ENCODE data around the gene APBA3. TPM values are rescaled to one million over a fixed set of nuclear protein-coding genes. Genes with fewer than 3 reads are reported as not detected.

Gene APBA3
- total RNA-seq, 2 donors from 2014 or later: 20.0 to 35.6 TPM

GRCh38 chr19:3708207-3708931, 53.1 kb downstream of the APBA3 start, which contains the start of gene TJP3:
Gene TJP3, plus strand, starts transcription at chr19:3708384. Its CDS starts 20,049 bp downstream, at chr19:3728433.
- WGBS, 2 donors: 4 to 16% methylated on average over 12 to 24 of the region's 24 CpGs
- TF ChIP-seq POLR2A (IDR thresholded peaks at IDR 0.05) (peak in 2 of 3 donors; percentile 56 to 69), CTCF (IDR thresholded peaks at IDR 0.05) (no peak)
- H3K9me3 ChIP-seq: no peaks in the 10 kb centered on the region
- no peaks in the 10 kb centered on the region for H3K36me3 ChIP-seq (replicated peaks in 1 of 2; ENCODE audit: insufficient read depth in 1 of 2, low read depth in 2 of 2)
- H3K27me3 ChIP-seq: no peaks in the 10 kb centered on the region
- H3K4me1 ChIP-seq: peaks cover 42% of the 10 kb centered on the region
- H3K27ac ChIP-seq: peak within 1 kb of the TSS; percentile 75 to 94 (median 90)
- intact Hi-C loops (cut with DNase I): loop anchor here (5.0 kb wide), 1 partner anchor 41 kb away; no protein-coding TSS in a partner anchor
- DNase-seq (peak; percentile 69 to 85 (median 80)), ATAC-seq (peak; percentile 53)
- H3K4me3 ChIP-seq: no peak within 1 kb of the TSS

- Histone ChIP-seq H3K27ac (peak overlapping the region; percentile 75 to 94 (median 90)), H3K9me3 (no peaks in the 10 kb centered on the region), H3K27me3 (no peaks in the 10 kb centered on the region), H3K36me3 (replicated peaks in 1 of 2; ENCODE audit: insufficient read depth in 1 of 2, low read depth in 2 of 2) (no peaks in the 10 kb centered on the region), H3K4me3 (no peak overlapping the region), H3K4me1 (peaks cover 36% of the 10 kb centered on the region)
- no peak for ATAC-seq
- no peak for DNase-seq
- TF ChIP-seq CTCF (IDR thresholded peaks at IDR 0.05) (no peak), POLR2A (IDR thresholded peaks at IDR 0.05) (no peak)
- intact Hi-C loops (cut with DNase I): loop anchor here (5.0 kb wide), 1 partner anchor 41 kb away; no protein-coding TSS in a partner anchor
- WGBS, 2 donors: 50 to 57% methylated on average over 2 to 12 of the region's 12 CpGs
These were observed 53.7 kb downstream of the APBA3 start for GRCh38 chr19:3707868-3708206.

GRCh38 chr19:3701200-3701599, 60.3 kb downstream of the APBA3 start:
- intact Hi-C loops (cut with DNase I): no loop called here
- no peak overlapping the region for H3K27ac ChIP-seq
- H3K36me3 ChIP-seq (replicated peaks in 1 of 2; ENCODE audit: insufficient read depth in 1 of 2, low read depth in 2 of 2): no peaks in the 10 kb centered on the region
- no peak for ATAC-seq
- no peak for TF ChIP-seq POLR2A (IDR thresholded peaks at IDR 0.05)
- no peak for TF ChIP-seq CTCF (IDR thresholded peaks at IDR 0.05)
- H3K27me3 ChIP-seq: no peaks in the 10 kb centered on the region
- peaks cover 13% of the 10 kb centered on the region for H3K4me1 ChIP-seq
- H3K9me3 ChIP-seq: no peaks in the 10 kb centered on the region
- H3K4me3 ChIP-seq: no peak overlapping the region
- WGBS, 2 donors: 0% methylated on average over 1 of the region's 1 CpG
- no peak for DNase-seq

Small RNAs within 50 kb of the gene (small RNA-seq; reads per million reads assigned to genes)
- gene AC005777.1: not detected

Other genes starting within 250 kb of the APBA3 start
- 1 to 10 TPM in 1 of 2 donors, not detected in 1; 1.3 TPM for gene TEKTIP1, start 222.5 kb downstream of the APBA3 start, total RNA-seq
- gene MFSD12, start 204.1 kb downstream of the APBA3 start, total RNA-seq: 10 to 100 TPM; 64.3 to 78.8 TPM
- gene HMG20B, start 188.7 kb downstream of the APBA3 start, total RNA-seq: 10 to 100 TPM; 66.7 to 91.0 TPM
- gene GIPC3, start 176.2 kb downstream of the APBA3 start, total RNA-seq: under 1 TPM; 0.78 to 0.99 TPM
- gene TBXA2R, start 154.8 kb downstream of the APBA3 start, total RNA-seq: 1 to 10 TPM in 1 of 2 donors, under 1 TPM in 1; 0.52 to 3.0 TPM
- gene CACTIN, start 134.9 kb downstream of the APBA3 start, total RNA-seq: 10 to 100 TPM; 16.3 to 23.4 TPM
- gene PIP5K1C, start 61.2 kb downstream of the APBA3 start, total RNA-seq: 10 to 100 TPM; 16.6 to 30.7 TPM
- 10 to 100 TPM; 15.8 to 21.4 TPM for gene TJP3, start 53.3 kb downstream of the APBA3 start, total RNA-seq
- gene MRPL54, start 990 bp upstream of the APBA3 start, total RNA-seq: 10 to 100 TPM; 78.9 to 86.0 TPM
- not detected for gene RAX2, start 10.5 kb upstream of the APBA3 start, total RNA-seq
- under 1 TPM in 1 of 2 donors, not detected in 1; 0.78 TPM for gene MATK, start 24.7 kb upstream of the APBA3 start, total RNA-seq
- gene ZFR2, start 107.3 kb upstream of the APBA3 start, total RNA-seq: not detected
- 1 to 10 TPM in 1 of 2 donors, not detected in 1; 1.6 TPM for gene ATCAY, start 119.0 kb upstream of the APBA3 start, total RNA-seq
- gene NMRK2, start 171.4 kb upstream of the APBA3 start, total RNA-seq: not detected
- gene DAPK3, start 209.4 kb upstream of the APBA3 start, total RNA-seq: 10 to 100 TPM; 44.5 to 47.7 TPM
- 1,000 to 10,000 TPM; 1,656 to 1,704 TPM for gene EEF2, start 223.8 kb upstream of the APBA3 start, total RNA-seq
- gene PIAS4, start 246.0 kb upstream of the APBA3 start, total RNA-seq: 10 to 100 TPM; 12.7 to 17.1 TPM